Stimulated activated CD4-positive, alpha-beta T cell treated with anti-CD3 and anti-CD28 coated beads, Interleukin-1b, Interleukin-23, amount 100 ng/mL, for 4 hours (primary cell): ENCODE data around the gene OCSTAMP.

Source experiments
- DNase-seq, 2 donors: peaks; one replicate each; pipeline ENCODE4 v3.0.0-alpha.2; 2020; ENCODE audit warnings: low read depth in 2 of 2

OCSTAMP gene

DNA sequence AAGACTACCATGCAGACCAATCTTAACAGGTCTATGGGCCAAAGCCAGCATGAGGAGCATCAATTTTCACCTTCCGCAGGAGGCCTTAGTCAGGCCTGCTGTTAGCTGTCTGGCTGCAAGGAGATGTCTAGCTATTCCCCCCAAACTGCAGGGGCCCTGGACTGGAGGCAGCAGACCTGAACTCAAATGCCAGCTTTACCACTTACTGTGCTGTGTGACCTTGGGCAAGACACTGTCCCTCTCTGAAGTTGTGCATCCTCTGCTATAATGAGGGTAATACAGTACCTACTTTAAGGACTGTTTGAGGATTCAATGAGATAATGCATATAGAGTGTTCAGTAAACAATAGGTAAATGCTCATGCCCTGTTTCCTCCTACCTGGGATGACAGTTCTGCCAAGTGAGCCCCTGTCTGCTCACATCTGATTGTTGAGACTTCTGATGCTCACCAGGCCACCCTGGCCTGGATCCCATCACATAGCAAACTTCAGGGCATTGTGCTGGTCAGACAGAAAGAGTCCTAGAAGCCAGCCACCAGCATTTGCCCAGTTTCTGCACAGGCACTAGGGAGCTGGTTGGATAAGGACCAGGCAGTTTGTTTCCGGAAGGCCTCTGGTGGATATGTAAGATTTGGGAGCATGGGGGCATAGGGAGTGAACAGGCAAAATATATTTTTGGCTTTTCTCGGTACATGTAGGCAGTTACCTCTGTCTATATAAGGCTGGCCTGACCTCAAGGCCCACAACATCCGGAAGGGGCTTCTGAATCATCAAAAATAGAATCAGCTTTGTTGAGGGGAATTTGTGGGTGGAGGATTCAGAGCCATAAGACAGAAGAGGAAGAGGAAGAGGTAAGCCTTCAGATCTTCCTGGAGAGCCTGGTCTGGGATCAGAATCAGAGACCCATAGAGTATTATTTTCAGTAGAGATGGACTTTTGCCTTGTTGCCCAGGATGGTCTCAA is 2.3 kb upstream of the OCSTAMP start:
- no peak for DNase-seq

DNA sequence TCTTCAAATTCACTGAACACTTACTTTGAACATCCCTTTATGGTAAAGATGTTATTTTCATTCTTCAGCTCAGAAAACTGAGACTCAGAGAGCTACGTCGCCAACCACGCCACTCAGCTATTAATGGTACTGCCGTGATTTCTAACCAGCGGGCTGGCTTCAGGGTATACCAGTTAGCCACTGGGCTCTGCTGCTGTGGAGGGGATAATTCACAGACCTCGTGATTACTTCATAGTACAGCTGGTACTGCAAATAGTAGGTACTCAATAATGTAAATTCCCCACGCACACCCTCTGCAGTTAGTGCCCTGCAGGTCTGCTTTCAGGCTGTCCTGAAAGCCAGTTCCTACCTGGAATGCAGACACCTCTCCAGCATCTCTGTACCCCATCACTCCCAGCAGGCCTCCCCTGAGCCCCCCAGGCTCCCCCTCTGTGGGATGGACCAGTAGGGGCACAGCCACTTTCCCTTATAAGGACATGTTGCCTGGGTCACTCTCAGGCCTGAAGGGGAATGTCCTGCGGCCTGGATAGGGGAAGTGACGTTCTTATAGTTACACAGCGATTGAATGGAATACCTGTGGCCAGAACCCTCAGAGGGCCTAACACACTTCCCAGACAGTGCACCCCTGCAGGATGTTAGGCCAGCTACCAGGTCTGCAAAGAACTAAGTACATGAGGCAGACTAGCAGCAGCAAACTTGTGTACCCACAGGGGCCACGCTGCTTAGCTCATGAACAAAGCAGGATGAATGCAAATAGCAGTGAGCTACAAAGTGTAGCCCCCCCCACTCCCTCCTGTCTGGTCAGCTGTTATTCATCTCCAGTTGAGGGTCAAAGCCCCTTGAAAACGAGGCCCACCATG is 1.3 kb upstream of the OCSTAMP start:
- DNase-seq, result no peak

- no peak for DNase-seq
Observed at GRCh38 chr20:46549188-46549972, 1.1 kb downstream of the OCSTAMP start.

DNA sequence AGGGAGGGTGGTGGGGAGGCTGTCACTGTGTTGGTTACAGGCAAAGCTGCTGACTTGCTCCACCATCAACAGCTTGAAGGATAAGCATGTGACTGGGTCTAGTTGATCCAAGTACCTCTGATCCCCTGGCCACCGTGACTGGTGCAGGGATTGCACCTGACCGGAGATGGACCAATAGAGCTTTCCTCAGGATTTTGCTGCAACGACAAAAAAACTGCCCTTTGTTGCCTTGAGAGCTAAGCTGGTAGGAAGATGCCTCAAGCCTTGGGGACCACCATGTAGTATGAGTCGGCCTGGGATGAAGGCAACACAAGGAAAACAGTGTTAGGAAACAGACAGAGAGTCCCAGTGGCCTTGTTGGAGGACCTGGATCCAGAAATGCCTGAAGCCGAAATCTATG is 1.8 kb downstream of the OCSTAMP start:
- DNase-seq, result no peak

DNA sequence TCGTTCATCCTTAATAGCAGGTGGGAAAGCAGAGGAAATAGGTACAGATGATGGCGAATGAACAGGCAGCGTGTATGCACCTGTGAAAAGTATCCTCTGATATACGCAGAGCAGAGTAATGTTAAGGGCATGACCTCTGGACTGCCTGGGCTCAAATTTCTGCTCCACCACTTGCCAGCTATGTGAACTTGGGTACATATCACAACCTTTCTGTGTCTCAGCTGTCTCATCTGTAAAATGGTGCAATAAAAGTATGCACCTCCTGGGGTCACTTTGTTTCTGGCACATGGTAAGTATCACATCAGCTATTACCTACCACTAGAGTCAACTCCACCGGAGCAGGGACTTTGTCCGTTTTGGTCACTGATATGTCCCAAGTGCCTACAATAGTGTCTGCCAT is 2.5 kb downstream of the OCSTAMP start:
- DNase-seq, result no peak

DNA sequence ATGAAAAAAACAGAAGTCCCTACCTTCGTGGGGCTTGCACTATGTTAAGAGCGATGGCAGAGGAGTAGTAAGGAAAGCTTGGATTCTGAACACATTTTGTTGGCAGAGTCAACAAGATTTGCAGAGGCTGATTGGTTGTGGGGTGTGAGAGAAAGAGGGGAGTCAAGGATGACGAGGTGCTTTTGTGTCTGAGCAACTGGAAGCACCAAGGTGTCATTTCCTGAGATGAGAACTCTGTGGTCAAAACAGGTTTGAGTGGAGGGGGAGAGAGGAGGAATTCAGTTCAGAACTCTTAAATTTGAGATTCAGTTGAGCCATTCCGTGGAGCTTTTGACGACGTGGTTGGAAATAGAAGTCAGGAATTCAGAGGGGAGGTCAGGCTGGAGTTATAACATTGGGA is 3.5 kb downstream of the OCSTAMP start:
- DNase-seq, result no peak

DNA sequence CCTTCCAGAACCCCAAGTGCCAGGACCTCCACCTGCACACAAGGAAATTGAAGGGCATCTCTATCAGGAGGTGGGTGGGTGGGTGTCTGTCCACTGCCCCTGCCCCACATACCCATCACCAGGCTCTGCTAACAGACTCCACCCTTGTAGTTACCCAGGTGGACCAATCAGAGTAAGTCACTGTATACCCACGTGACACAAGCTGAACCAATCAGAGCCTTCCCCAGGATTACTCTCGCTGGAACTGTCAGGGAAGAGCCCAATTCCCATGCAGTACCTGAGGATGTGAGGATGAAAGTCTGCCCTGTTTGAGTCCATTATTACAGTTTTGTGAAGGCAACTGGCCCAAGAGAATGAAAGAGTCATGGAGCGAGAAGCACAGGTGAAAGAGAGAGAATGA is 4.2 kb downstream of the OCSTAMP start:
- no peak for DNase-seq

DNA sequence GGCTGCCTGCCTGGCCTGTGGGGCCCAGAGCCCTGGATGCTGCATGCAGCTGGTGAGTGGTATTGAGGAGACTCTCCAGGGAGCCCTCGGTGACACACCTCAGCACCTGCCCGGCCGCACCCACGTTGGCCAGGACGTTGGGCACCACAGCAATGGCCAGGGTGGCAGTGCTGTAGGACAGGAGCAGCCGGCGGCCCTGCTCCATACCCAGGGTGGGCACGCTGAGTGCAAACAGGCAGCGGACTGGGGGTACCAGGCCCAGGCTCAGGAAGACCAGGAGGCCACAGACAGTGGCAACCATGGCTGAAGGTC is 4.7 kb downstream of the OCSTAMP start:
- no peak for DNase-seq

DNA sequence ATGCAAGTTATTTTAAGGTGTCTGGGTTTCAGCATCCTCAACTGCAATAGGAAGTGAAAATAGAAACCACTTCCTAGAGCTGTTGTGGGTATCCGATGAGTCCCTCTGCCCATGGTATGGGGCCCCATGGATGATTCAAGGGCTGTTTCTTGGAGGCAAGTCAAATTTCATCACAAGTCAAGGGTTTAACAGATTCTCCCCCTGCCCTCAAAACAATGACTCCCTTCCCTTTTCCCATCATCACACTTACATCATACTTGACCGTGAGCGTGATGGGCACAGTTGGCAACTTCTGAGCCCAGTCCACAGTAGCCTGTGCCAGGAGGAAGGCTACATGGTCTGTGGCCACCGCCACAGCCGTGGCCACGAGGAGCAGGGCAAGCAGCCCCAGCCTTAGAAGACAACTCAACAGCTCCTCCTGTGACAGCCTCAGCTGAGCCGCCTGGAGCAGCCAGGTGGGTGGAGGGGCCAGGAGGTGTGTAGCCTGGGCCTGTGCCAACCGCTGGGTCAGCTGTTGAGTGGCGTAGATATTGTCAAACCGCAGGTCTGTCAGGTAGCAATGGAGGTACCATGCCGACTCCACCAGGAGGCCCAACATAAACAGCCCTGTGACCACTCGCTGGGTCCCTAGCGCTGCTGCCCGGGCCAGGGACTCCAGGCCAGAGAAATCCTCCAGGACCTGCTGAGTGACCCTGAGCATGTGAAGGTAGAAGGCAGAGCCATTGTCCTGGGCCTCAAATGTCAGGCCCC is 5.2 kb downstream of the OCSTAMP start:
- no peak for DNase-seq

DNA sequence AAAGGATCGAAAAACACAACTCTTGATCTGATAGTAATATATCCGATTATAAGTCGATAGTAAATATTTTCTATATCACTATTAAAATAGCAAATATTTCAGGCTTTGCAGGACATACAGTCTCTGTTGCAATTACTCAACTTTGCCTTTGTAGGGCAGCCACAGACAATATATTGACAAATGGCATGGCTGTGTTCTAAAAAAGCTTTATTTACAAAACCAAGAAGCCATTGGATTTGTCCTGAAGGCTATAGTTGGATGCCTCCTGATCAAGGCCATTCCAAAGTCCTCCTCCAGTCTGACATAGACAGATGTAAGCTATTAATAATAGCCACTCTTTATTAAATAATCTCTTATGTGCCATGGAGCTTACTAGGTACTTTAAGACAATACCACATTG is 5.9 kb downstream of the OCSTAMP start:
- no peak for DNase-seq

- no peak for DNase-seq
Observed at GRCh38 chr20:46543959-46544358, 6.5 kb downstream of the OCSTAMP start.

- DNase-seq, result no peak
Observed at GRCh38 chr20:46543033-46543432, 7.4 kb downstream of the OCSTAMP start.

GRCh38 chr20:46541229-46541935 is 9.1 kb downstream of the OCSTAMP start:
- no peak for DNase-seq

GRCh38 chr20:46539113-46539512 is 11.3 kb downstream of the OCSTAMP start:
- DNase-seq, result no peak

- no peak for DNase-seq
Observed at GRCh38 chr20:46530640-46531039, 19.8 kb downstream of the OCSTAMP start.

DNA sequence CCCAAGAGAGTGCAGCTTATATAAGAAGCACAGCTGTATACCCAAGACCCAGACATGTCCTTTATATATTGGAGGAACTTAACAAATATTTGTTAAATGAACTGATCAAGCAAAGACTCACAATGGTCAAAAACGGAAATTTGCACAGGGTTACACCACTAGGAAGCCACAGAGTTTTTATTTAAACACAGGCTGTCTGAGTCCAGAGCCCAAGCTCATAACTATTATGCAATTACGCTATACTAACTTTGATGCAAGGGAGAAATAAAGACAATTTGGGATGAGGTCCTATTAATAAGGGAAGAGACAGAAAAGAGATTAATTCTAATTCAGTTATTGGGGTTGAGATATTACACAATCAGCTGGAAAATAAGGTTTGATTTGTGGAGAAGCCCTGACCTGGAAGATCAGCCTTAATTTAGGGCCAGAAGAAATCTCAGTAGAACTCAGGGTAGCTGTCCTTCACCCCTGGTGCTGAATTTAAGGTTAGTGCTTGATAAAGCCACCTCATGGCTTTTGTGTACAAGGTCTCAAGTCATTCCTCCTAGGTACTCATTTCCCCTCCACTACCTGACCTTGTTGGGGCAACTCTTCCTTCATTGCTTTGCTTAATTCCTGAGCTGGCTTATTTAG is 26.6 kb downstream of the OCSTAMP start:
- no peak for DNase-seq

- DNase-seq, result no peak
Observed at GRCh38 chr20:46523108-46523507, 27.3 kb downstream of the OCSTAMP start.

DNA sequence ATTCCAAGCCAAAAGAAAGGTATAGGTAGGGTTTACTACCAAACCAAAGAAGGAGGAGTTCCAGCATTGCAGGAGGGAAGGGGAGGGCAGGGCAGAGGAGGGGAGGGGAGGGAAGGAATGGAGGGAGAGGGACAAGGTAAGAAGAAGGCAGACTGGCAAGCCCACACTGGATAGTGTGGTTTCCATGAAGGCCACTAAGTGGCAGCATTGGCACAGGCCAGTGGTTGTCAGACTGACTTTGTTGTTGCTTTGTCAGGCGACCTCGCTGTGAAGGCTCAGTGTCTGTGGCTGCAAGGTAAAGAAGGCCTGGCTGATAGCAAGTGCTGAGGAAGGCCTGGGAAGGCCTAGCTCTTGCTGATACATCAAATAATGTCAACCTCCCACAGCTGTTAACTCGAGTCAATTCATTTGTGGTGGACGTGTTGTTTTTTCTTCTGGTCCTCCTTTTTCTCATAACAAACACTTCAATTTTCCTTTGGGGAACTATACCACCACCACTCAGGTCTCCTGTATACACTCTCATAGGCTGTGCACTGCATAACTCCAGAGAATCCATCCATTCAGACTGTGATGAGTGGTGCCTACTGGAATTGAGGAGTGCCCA is 29.4 kb downstream of the OCSTAMP start:
- DNase-seq, result peak; percentile 7 to 21

GRCh38 chr20:46520540-46520939 is 29.9 kb downstream of the OCSTAMP start:
- no peak for DNase-seq
